DMS114 treated with DMSO at 0.1 percent for 48 hours (cell line): ENCODE measurements around the gene PPIL4.

Source experiments
- DNase-seq: peaks from one replicate; lab custom pipeline; 2025; ENCODE audit not compliant: unreplicated experiment; lab: John Stamatoyannopoulos, UW

PPIL4 gene, protein sequence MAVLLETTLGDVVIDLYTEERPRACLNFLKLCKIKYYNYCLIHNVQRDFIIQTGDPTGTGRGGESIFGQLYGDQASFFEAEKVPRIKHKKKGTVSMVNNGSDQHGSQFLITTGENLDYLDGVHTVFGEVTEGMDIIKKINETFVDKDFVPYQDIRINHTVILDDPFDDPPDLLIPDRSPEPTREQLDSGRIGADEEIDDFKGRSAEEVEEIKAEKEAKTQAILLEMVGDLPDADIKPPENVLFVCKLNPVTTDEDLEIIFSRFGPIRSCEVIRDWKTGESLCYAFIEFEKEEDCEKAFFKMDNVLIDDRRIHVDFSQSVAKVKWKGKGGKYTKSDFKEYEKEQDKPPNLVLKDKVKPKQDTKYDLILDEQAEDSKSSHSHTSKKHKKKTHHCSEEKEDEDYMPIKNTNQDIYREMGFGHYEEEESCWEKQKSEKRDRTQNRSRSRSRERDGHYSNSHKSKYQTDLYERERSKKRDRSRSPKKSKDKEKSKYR

GRCh38 chr6:149545754-149546471 is at the start of gene PPIL4:
Gene PPIL4 (minus strand): TSS chr6:149546043. CDS start chr6:149546005, 38 bp downstream.
- peak; percentile 73 for DNase-seq

DNA sequence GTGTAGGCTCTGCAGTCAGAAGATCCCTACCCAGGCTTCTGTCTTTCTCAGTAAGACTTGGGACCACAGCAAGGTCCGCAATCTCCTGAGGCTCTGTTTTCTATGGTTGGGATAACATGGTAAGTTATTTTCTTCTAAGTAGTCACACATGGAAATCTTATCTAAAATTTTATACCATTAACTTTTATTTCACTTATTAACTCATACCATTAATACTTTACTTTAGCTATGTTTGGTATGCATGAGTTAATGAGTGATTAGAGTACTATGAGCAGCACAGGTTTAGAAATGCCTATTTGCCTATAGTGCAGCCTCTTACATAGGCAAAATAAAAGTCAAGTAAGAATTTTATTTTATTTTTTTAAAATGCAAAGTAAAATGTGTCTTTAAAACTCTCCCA is 47.6 kb upstream of the PPIL4 start:
- no peak for DNase-seq

DNA sequence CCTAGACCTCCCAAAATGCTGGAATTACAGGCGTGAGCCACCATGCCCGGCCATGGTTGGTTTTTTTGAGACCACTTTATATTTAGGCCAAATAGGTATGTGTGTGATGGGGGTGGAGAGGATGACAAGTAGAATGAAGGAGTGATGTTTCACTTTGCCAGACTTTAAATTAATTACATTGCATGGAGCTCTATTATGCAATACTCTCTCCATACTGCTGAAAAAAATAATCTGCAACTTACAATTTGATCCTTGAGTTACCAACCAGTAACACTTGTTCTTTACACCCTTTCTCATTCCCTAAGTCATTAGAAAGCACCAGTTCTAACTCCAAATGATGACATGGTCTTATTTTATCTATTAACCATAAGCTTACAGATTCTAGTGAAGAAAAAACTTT is 47.1 kb upstream of the PPIL4 start:
- no peak for DNase-seq

DNA sequence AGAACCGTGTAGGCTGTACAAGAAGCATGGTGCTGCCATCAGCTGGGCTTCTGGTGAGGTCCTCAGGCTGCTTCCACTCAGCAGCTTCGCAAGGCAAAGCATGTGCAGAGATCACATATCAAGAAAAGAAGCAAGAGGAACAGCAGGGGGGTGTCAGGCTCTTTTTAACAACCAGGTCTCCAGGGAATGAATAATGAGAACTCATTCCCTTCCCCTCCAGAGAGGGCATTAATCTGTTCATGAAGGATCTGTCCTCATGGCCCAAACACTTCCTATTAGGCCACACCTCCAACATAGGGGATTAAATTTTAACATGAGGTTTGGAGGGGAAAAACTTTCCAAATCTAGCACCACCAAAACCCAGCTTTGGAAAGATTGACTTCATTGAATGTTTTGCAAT is 40.3 kb upstream of the PPIL4 start:
- no peak for DNase-seq

GRCh38 chr6:149581349-149581748 is 35.5 kb upstream of the PPIL4 start:
- DNase-seq: no peak

DNA sequence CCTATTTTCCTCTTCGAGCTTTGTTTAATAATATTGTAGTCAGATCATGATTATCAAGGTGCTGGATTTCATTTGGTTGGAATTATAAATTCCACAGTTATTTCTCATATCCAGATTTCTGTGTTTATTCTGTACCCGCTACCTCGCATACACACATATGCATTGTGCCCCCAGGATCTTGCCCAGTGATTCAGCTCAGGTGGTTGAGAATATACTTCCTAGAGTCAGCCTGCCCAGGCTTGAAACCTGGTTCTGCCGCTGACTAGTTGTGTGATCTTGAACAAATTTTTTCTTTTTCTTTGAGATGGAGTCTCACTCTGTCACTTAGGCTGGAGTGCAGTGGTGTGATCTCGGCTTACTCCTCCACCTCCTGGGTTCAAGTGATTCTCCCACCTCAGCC is 35.0 kb upstream of the PPIL4 start:
- no peak for DNase-seq

DNA sequence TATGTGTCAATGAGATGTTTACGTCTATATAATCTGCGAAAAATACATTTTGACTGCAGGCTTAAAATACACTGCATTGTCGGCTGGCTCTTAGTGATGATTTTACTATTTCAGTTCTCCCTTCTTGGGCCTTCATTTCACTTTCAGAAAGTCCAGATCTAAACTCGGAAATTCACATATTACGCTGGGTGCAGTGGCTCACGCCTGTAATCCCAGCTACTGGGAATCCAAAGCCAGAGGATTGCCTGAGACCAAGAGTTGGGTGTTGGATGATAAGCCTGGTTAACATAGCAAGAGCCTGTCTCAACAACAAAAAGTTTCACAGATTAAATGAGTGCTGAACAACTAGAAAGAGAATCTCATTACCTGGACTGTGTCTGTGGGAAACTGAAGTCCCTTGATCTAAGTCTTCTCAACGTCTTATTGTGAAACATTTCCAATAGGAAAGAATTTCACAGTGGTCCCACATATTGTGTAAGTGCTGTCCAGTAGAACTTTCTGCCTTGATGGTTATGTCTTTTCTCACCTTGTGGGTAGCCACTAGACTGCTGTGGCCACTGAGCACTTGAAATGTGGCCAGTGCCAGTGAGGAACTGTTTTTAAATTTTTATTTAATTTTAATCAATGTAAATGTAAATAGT is 22.2 kb upstream of the PPIL4 start:
- DNase-seq: no peak

GRCh38 chr6:149567194-149567586 is 21.3 kb upstream of the PPIL4 start:
- no peak for DNase-seq

- peak; percentile 5 for DNase-seq
Measured at GRCh38 chr6:149566410-149567193, 20.8 kb upstream of the PPIL4 start.

GRCh38 chr6:149565527-149566409 is 19.9 kb upstream of the PPIL4 start, which contains the start of gene GINM1:
Gene GINM1 (plus strand): TSS chr6:149566375. CDS start chr6:149566415, 40 bp downstream.
- DNase-seq: peak; percentile 77

- DNase-seq: no peak
Measured at GRCh38 chr6:149563928-149564325, 18.1 kb upstream of the PPIL4 start.

- no peak for DNase-seq
Measured at GRCh38 chr6:149563203-149563927, 17.5 kb upstream of the PPIL4 start.

- DNase-seq: no peak
Measured at GRCh38 chr6:149560736-149561135, 14.9 kb upstream of the PPIL4 start.

DNA sequence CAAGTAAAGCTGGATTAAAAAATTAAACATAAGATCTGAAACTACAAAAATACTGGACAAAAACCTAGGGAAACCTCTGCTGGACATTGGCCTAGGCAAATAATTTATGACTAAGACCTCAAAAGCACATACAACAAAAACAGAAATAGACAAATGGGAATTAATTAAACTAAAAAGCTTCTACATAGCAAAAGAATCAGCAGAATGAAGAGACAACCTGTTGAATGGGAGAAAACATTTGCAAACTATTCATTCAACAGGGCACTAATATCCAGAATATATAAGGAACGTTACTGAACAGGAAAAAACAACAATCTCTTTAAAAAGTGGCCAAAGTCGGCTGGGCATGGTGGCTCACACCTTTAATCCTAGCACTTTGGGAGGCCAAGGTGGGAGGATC is 13.5 kb upstream of the PPIL4 start:
- no peak for DNase-seq

GRCh38 chr6:149558029-149558428 is 12.2 kb upstream of the PPIL4 start:
- DNase-seq: no peak

DNA sequence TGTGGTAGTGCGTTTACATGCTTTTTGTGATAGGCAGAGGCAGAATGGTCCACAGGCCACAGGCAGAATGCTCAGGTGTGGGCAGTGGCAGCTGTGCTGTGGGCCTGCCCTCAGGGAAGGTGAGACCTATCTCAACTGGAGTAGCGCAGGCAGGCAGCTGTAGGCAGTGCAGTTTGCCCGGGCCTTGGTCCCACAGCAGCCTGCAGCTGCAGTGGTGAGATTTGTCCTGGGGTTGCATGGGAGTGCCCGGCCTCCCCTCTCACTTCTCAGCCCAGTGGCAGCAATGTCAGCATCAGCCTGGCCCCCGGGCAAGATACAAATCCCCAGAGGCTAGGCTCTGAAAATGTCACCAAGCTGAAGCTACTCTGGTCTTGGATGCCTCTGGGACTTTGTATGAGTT is 6.1 kb upstream of the PPIL4 start:
- DNase-seq: no peak

GRCh38 chr6:149545258-149545753 is 537 bp downstream of the PPIL4 start:
- no peak for DNase-seq

- DNase-seq: peak; percentile 29
Measured at GRCh38 chr6:149544646-149545257, 1.1 kb downstream of the PPIL4 start.

- DNase-seq: no peak
Measured at GRCh38 chr6:149541139-149541538, 4.7 kb downstream of the PPIL4 start.
